Erythroblast (primary cell): Measurements from ENCODE around the gene ITLN1.

Experiments
- GATA1 ChIP-seq: IDR thresholded peaks from 2 replicates; pipeline ENCODE4 v1.6.1; 2011; ENCODE audit warnings: low read depth, mild to moderate bottlenecking, control low read depth, low read length, moderate library complexity
- POLR2A ChIP-seq: IDR thresholded peaks from 2 replicates; pipeline ENCODE4 v1.6.1; 2011; ENCODE audit warnings: mild to moderate bottlenecking, low read length

- TF ChIP-seq POLR2A (no peak), GATA1 (no peak)
These were observed 401 bp downstream of the ITLN1 start for GRCh38 chr1:160884579-160884978.
